Endothelial cell of umbilical vein (primary cell): ENCODE results near the gene PPARD. TPM values are rescaled to one million over a fixed set of nuclear protein-coding genes. Genes with fewer than 3 reads are reported as not detected.

Experiments
- BruUV-seq: library from RNA; stranded (reverse); fragments of 400-500 nt; replicated peaks from 2 replicates; lab custom pipeline; 2021; lab: Mats Ljungman, UMichigan
- CTCF ChIA-PET: fragments of 300-600, 350-600 bp; sonication (Branson Sonifier 250); formaldehyde crosslinking; loops from one replicate; lab custom pipeline; 2021; ENCODE audit warnings: antibody characterized with exemption, inconsistent platforms; lab: Charles Lee
- POLR2A ChIA-PET: fragments of 300-600, 350-600 bp; sonication (Branson Sonifier 250); formaldehyde crosslinking; loops from one replicate; lab custom pipeline; 2021; ENCODE audit warnings: antibody characterized with exemption, inconsistent platforms; lab: Charles Lee
- DNase-seq: peaks from one replicate; pipeline ENCODE4 v3.0.0-alpha.2; 2011; ENCODE audit warnings: low read depth, low spot score
- FAIRE-seq: peaks from 2 replicates; lab custom pipeline; 2011; peaks lifted over from hg19 to GRCh38; lab: Jason Lieb, UNC
- H2AFZ ChIP-seq: 2 replicates; pipeline ENCODE4 v1.6.0; 2012; ENCODE audit warnings: low read depth, low read length, control low read depth, inconsistent platforms
- H3K27ac ChIP-seq: 2 replicates; pipeline ENCODE4 v1.5.1; 2011; ENCODE audit warnings: low read depth, mild to moderate bottlenecking, control low read depth, low read length, moderate library complexity; ENCODE audit not compliant: insufficient read depth
- H3K27me3 ChIP-seq, 2 experiments: 2 replicates each; pipeline versions ENCODE4 v1.6.0 to v1.6.1; 2011; ENCODE audit warnings: low read length in 2 of 2, mixed read lengths in 1 of 2; ENCODE audit not compliant: control insufficient read depth in 2 of 2, insufficient read depth in 2 of 2
- H3K36me3 ChIP-seq, 2 experiments: 2 replicates in 1 of 2; 3 replicates in 1 of 2; pipeline ENCODE4 v1.5.1; 2011; ENCODE audit warnings: low read length in 2 of 2, mild to moderate bottlenecking in 1 of 2, moderate library complexity in 1 of 2; ENCODE audit not compliant: control insufficient read depth in 2 of 2, insufficient read depth in 2 of 2; ENCODE audit errors: extremely low read depth in 1 of 2
- H3K4me1 ChIP-seq: 3 replicates; pipeline ENCODE4 v1.5.1; 2011; ENCODE audit warnings: mild to moderate bottlenecking, low read length; ENCODE audit not compliant: control insufficient read depth, insufficient read depth; ENCODE audit errors: extremely low read depth
- H3K4me2 ChIP-seq: 2 replicates; pipeline ENCODE4 v1.6.1; 2011; ENCODE audit warnings: low read length, control low read depth, mixed read lengths; ENCODE audit not compliant: insufficient read depth
- H3K4me3 ChIP-seq, 3 experiments: fragments of 200-600 bp in 1 of 3; sonication (generic), shearing (Covaris generic) in 1 of 3; replicated peaks in 1 of 3; 2 replicates each; pipeline ENCODE4 v1.5.1; 2011 to 2016; ENCODE audit warnings: control low read depth in 3 of 3, low read length in 3 of 3, mild to moderate bottlenecking in 2 of 3, inconsistent platforms in 1 of 3, low read depth in 1 of 3, moderate library complexity in 1 of 3; ENCODE audit not compliant: insufficient read depth in 1 of 3
- H3K79me2 ChIP-seq: 2 replicates; pipeline ENCODE4 v1.6.0; 2012; ENCODE audit warnings: low read length, inconsistent platforms; ENCODE audit not compliant: control insufficient read depth, insufficient read depth
- H3K9ac ChIP-seq: replicated peaks from 2 replicates; pipeline ENCODE3; 2011; ENCODE audit warnings: low read length, control low read depth; ENCODE audit not compliant: insufficient read depth; ENCODE audit errors: extremely low read depth
- H3K9me1 ChIP-seq: replicated peaks from 3 replicates; pipeline ENCODE4 v1.6.0; 2011; ENCODE audit warnings: mild to moderate bottlenecking, low read length; ENCODE audit not compliant: control insufficient read depth, insufficient read depth; ENCODE audit errors: extremely low read depth
- H3K9me3 ChIP-seq: replicated peaks from 2 replicates; pipeline ENCODE4 v1.5.1; 2012; ENCODE audit warnings: low read length, inconsistent platforms; ENCODE audit not compliant: control insufficient read depth, insufficient read depth
- H4K20me1 ChIP-seq: replicated peaks from 2 replicates; pipeline ENCODE3; 2011; ENCODE audit warnings: mild to moderate bottlenecking, low read length; ENCODE audit not compliant: control insufficient read depth, insufficient read depth; ENCODE audit errors: extremely low read depth
- CTCF ChIP-seq, 2 donors: IDR thresholded peaks; 1 replicate in 1 of 2; 2 replicates in 1 of 2; pipeline ENCODE4 v1.5.1; 2011; ENCODE audit warnings: low read length in 2 of 2, mild to moderate bottlenecking in 2 of 2, moderate library complexity in 2 of 2, control low read depth in 1 of 2, inconsistent platforms in 1 of 2, low read depth in 1 of 2; ENCODE audit not compliant: insufficient read depth in 1 of 2; ENCODE audit errors: extremely low read depth in 1 of 2
- EZH2 ChIP-seq: IDR thresholded peaks from 2 replicates; pipeline ENCODE4 v1.6.1; 2012; ENCODE audit warnings: borderline replicate concordance, low read depth, mild to moderate bottlenecking, moderate library complexity, low read length, inconsistent platforms; ENCODE audit not compliant: severe bottlenecking
- FOS ChIP-seq: IDR thresholded peaks from 2 replicates; pipeline ENCODE4 v1.6.1; 2011; ENCODE audit warnings: mild to moderate bottlenecking, low read length, moderate library complexity, borderline replicate concordance; ENCODE audit not compliant: insufficient read depth
- GATA2 ChIP-seq: IDR thresholded peaks from 2 replicates; pipeline ENCODE4 v1.7.0; 2011; ENCODE audit warnings: low read depth, mild to moderate bottlenecking, moderate library complexity, mixed read lengths, low read length; ENCODE audit not compliant: insufficient read length, insufficient read depth
- JUN ChIP-seq: IDR thresholded peaks from 2 replicates; pipeline ENCODE4 v1.6.1; 2011; ENCODE audit warnings: borderline replicate concordance, low read depth; ENCODE audit not compliant: insufficient read length, insufficient read depth
- MAX ChIP-seq: IDR thresholded peaks from 2 replicates; pipeline ENCODE4 v1.6.1; 2011; ENCODE audit not compliant: insufficient read depth, insufficient read length
- MYC ChIP-seq: IDR thresholded peaks from one replicate; pipeline ENCODE4 v1.6.1; 2011; ENCODE audit warnings: mild to moderate bottlenecking, low read depth, low read length
- POLR2A ChIP-seq: IDR thresholded peaks from 2 replicates; pipeline ENCODE4 v1.6.1; 2012; ENCODE audit warnings: low read depth, mild to moderate bottlenecking, control low read depth, low read length
- POLR2AphosphoS5 ChIP-seq: IDR thresholded peaks from 2 replicates; pipeline ENCODE4 v1.6.1; 2012; ENCODE audit warnings: low read depth, mild to moderate bottlenecking, control low read depth, low read length, moderate library complexity; ENCODE audit not compliant: insufficient read depth
- dilution Hi-C: fragments of 300-500 bp; cut with MboI; formaldehyde crosslinking; loops from one replicate; pipeline ENCODE4 v1.15.0; 2019; ENCODE audit warnings: low sequenced_read_pairs; ENCODE audit not compliant: extremely low pct_ligation_motif_present
- intact Hi-C: fragments of 100-400 bp; cut with micrococcal nuclease; formaldehyde crosslinking; loops from one replicate; pipeline ENCODE4 v1.10.0; 2022
- polyA plus RNA-seq, 4 experiments: library from polyadenylated mRNA; depleted of rRNA in 3 of 4; stranded (reverse) in 3 of 4; unstranded in 1 of 4; fragments of >200 nt; gene quantifications; 2 replicates each; pipeline versions ENCODE4 v1.2.1 to v1.2.3, GENCODE V29; 2011 to 2012; ENCODE audit warnings: missing spikeins in 1 of 4
- total RNA-seq: library from RNA; stranded (reverse); gene quantifications from 2 replicates; pipeline ENCODE4 v1.2.3, GENCODE V29; 2021

PPARD gene
- total and polyA plus RNA-seq, 2 donors (not counting 3 experiments of a cell fraction or from before 2014, with no cell fraction given), result 23.4 to 29.2 TPM

- H3K27ac ChIP-seq, result no peak overlapping the region
- intact Hi-C loops, result no loop called here
- peaks cover 21% of the 10 kb centered on the region for H3K4me1 ChIP-seq
- no peaks in the 10 kb centered on the region for H3K36me3 ChIP-seq
- DNase-seq, result no peak
- H3K9me1 ChIP-seq, result no peaks in the 10 kb centered on the region
- no peak for FAIRE-seq
- ChIA-PET CTCF (interaction anchor here (1.4 kb wide), 1 partner anchor 18 kb away, joined by 5 read pairs; no protein-coding TSS in a partner anchor), POLR2A (no interaction called here)
- H3K9ac ChIP-seq, result no peak overlapping the region
- no TSS peak for BruUV-seq
- H3K27me3 ChIP-seq, result no peaks in the 10 kb centered on the region
- no peaks in the 10 kb centered on the region for H3K9me3 ChIP-seq
- TF ChIP-seq MAX (no peak), GATA2 (no peak), CTCF (IDR thresholded peaks at IDR 0.05; ENCODE audit: extremely low read depth in 1 of 2, insufficient read depth in 1 of 2, low read depth in 1 of 2, low read length in 2 of 2) (no peak), EZH2 (no peak), FOS (no peak), MYC (no peak), JUN (no peak), POLR2AphosphoS5 (no peak), POLR2A (no peak)
- dilution Hi-C loops, result no loop called here
- H2AFZ ChIP-seq, result no peak overlapping the region
- H3K79me2 ChIP-seq, result no peaks in the 10 kb centered on the region
- no peak overlapping the region for H3K4me3 ChIP-seq
- no peaks in the 10 kb centered on the region for H4K20me1 ChIP-seq
- no peak overlapping the region for H3K4me2 ChIP-seq
Observed at GRCh38 chr6:35396991-35397390, 54.6 kb downstream of the PPARD start.
